HCT116 (cell line): ENCODE measurements around the gene C1R. TPM values are rescaled to one million over a fixed set of nuclear protein-coding genes. Genes with fewer than 3 reads are reported as not detected.

Source experiments
- ATAC-seq: fragments of 200-7000 bp; cut with Tn5 transposase; 2 replicates; pipeline ENCODE4 v1.9.1; 2020; ENCODE audit warnings: mild to moderate bottlenecking, moderate library complexity
- BruUV-seq: library from RNA; stranded (reverse); fragments of 400-500 nt; replicated peaks from 2 replicates; lab custom pipeline; 2021; lab: Mats Ljungman, UMichigan
- CTCF ChIA-PET: fragments of 300-600 bp; sonication (Branson Sonifier 250); formaldehyde crosslinking; loops from one replicate; lab custom pipeline; 2021; ENCODE audit warnings: antibody characterized with exemption; lab: Charles Lee
- POLR2A ChIA-PET: fragments of 300-600, 350-600 bp; sonication (Branson Sonifier 250); formaldehyde crosslinking; loops from one replicate; lab custom pipeline; 2021; ENCODE audit warnings: antibody characterized with exemption; lab: Charles Lee
- RAD21 ChIA-PET, 2 experiments: fragments of 300-600 bp; sonication (Branson Sonifier 250); formaldehyde crosslinking; loops; one replicate each; lab custom pipeline; 2023; ENCODE audit warnings: low total read pairs in 2 of 2; ENCODE audit not compliant: uncharacterized antibody in 2 of 2, unreplicated experiment in 2 of 2, low non-redundant PET in 1 of 2; lab: Charles Lee
- DNase-seq: peaks from one replicate; pipeline ENCODE4 v3.0.0-alpha.2; 2010; ENCODE audit warnings: low read depth, low spot score
- H2AFZ ChIP-seq: fragments of 200-600 bp; shearing (Covaris generic), sonication (generic); 2 replicates; pipeline ENCODE4 v1.6.1; 2017; ENCODE audit warnings: low read depth, mixed run types, mixed read lengths, antibody characterized with exemption, low read length; ENCODE audit not compliant: poor library complexity, severe bottlenecking
- H3K27ac ChIP-seq: 2 replicates; pipeline ENCODE4 v1.5.1; 2012; ENCODE audit warnings: low read depth, low read length
- H3K27me3 ChIP-seq: fragments of 200-600 bp; sonication (generic); 2 replicates; pipeline ENCODE4 v1.6.1; 2016; ENCODE audit warnings: mixed run types, low read length, mixed read lengths; ENCODE audit not compliant: insufficient read depth
- H3K36me3 ChIP-seq, 2 experiments: fragments of 200-500 bp in 1 of 2; fragments of 200-600 bp in 1 of 2; sonication (Bioruptor generic) in 1 of 2; sonication (generic) in 1 of 2; 2 replicates each; pipeline versions ENCODE4 v1.5.1 to v1.6.1; 2014 to 2016; ENCODE audit warnings: low read length in 2 of 2, inconsistent platforms in 1 of 2, mixed read lengths in 1 of 2, mixed run types in 1 of 2; ENCODE audit not compliant: insufficient read depth in 2 of 2, control insufficient read depth in 1 of 2
- H3K4me1 ChIP-seq, 2 experiments: fragments of 200-600 bp in 1 of 2; sonication (generic) in 1 of 2; 2 replicates each; pipeline versions ENCODE4 v1.5.1 to v1.6.1; 2012 to 2017; ENCODE audit warnings: low read length in 2 of 2, inconsistent platforms in 1 of 2, mild to moderate bottlenecking in 1 of 2, mixed read lengths in 1 of 2, mixed run types in 1 of 2, moderate library complexity in 1 of 2; ENCODE audit not compliant: insufficient read depth in 2 of 2, control insufficient read depth in 1 of 2
- H3K4me2 ChIP-seq: fragments of 200-600 bp; sonication (generic); 2 replicates; pipeline ENCODE4 v1.6.1; 2017; ENCODE audit warnings: mixed run types, low read length, mixed read lengths
- H3K4me3 ChIP-seq, 2 experiments: fragments of 200-600 bp in 1 of 2; sonication (generic) in 1 of 2; replicated peaks in 1 of 2; 2 replicates each; pipeline ENCODE4 v1.5.1; 2011 to 2016; ENCODE audit warnings: low read length in 2 of 2, control low read depth in 1 of 2, low read depth in 1 of 2, mild to moderate bottlenecking in 1 of 2, mixed read lengths in 1 of 2, mixed run types in 1 of 2
- H3K79me2 ChIP-seq: fragments of 200-600 bp; sonication (generic); 2 replicates; pipeline ENCODE4 v1.6.1; 2017; ENCODE audit warnings: mild to moderate bottlenecking, mixed run types, low read length, moderate library complexity, mixed read lengths; ENCODE audit not compliant: insufficient read depth
- H3K9ac ChIP-seq: fragments of 200-600 bp; sonication (generic); 2 replicates; pipeline ENCODE4 v1.6.1; 2016; ENCODE audit warnings: low read length, mixed read lengths
- H3K9me2 ChIP-seq: fragments of 200-600 bp; sonication (generic), shearing (Covaris generic); 2 replicates; pipeline ENCODE4 v1.6.1; 2017; ENCODE audit warnings: mixed run types, mild to moderate bottlenecking, moderate library complexity; ENCODE audit not compliant: insufficient read depth
- H3K9me3 ChIP-seq, 2 experiments: fragments of 200-500 bp in 1 of 2; fragments of 200-600 bp in 1 of 2; sonication (Bioruptor generic) in 1 of 2; sonication (generic) in 1 of 2; 2 replicates each; pipeline ENCODE4 v1.6.1; 2014 to 2017; ENCODE audit warnings: low read length in 2 of 2, mixed read lengths in 2 of 2, inconsistent platforms in 1 of 2, low read depth in 1 of 2, mild to moderate bottlenecking in 1 of 2, mixed run types in 1 of 2, moderate library complexity in 1 of 2; ENCODE audit not compliant: control insufficient read depth in 1 of 2, insufficient read depth in 1 of 2
- H4K20me1 ChIP-seq: fragments of 200-600 bp; sonication (generic), shearing (Covaris generic); 2 replicates; pipeline ENCODE4 v1.6.1; 2017; ENCODE audit warnings: mixed run types, mild to moderate bottlenecking, moderate library complexity; ENCODE audit not compliant: insufficient read depth
- CBX3 ChIP-seq: IDR thresholded peaks from 2 replicates; pipeline ENCODE4 v1.6.1; 2012; ENCODE audit warnings: low read depth
- CEBPB ChIP-seq: IDR thresholded peaks from 2 replicates; pipeline ENCODE4 v1.6.1; 2012; ENCODE audit warnings: low read depth
- EGR1 ChIP-seq: IDR thresholded peaks from 2 replicates; pipeline ENCODE4 v1.6.1; 2012; ENCODE audit warnings: low read depth
- EZH2phosphoT487 ChIP-seq: fragments of 200-600 bp; IDR thresholded peaks from 2 replicates; pipeline ENCODE4 v1.6.1; 2018; ENCODE audit warnings: antibody characterized with exemption, borderline replicate concordance
- FOSL1 ChIP-seq: IDR thresholded peaks from 2 replicates; pipeline ENCODE4 v1.6.1; 2012; ENCODE audit warnings: low read depth
- POLR2A ChIP-seq: IDR thresholded peaks from 2 replicates; pipeline ENCODE4 v1.7.0; 2011; ENCODE audit warnings: borderline replicate concordance; ENCODE audit not compliant: insufficient read depth, insufficient read length; ENCODE audit errors: extremely low read depth
- POLR2AphosphoS5 ChIP-seq: IDR thresholded peaks from 2 replicates; pipeline ENCODE4 v1.6.1; 2011; ENCODE audit warnings: mild to moderate bottlenecking, low read depth, low read length, moderate library complexity
- RAD21 ChIP-seq: IDR thresholded peaks from 2 replicates; pipeline ENCODE4 v1.6.1; 2012; ENCODE audit warnings: low read depth, mild to moderate bottlenecking
- SIN3A ChIP-seq: IDR thresholded peaks from 2 replicates; pipeline ENCODE4 v1.6.1; 2012; ENCODE audit warnings: low read depth
- SP1 ChIP-seq: IDR thresholded peaks from 2 replicates; pipeline ENCODE4 v1.6.1; 2012; ENCODE audit warnings: low read depth
- SRF ChIP-seq: IDR thresholded peaks from 2 replicates; pipeline ENCODE4 v1.6.1; 2012; ENCODE audit warnings: low read depth
- TCF7L2 ChIP-seq: IDR thresholded peaks from 2 replicates; pipeline ENCODE4 v1.7.0; 2011; ENCODE audit warnings: borderline replicate concordance, inconsistent platforms; ENCODE audit not compliant: insufficient read depth, insufficient read length; ENCODE audit errors: extremely low read depth
- YY1 ChIP-seq: IDR thresholded peaks from 2 replicates; pipeline ENCODE4 v1.6.1; 2011; ENCODE audit warnings: low read length, low read depth, moderate library complexity, mild to moderate bottlenecking; ENCODE audit not compliant: insufficient replicate concordance; ENCODE audit errors: extremely low read depth
- ZNF274 ChIP-seq: fragments of 200-500 bp; sonication (Bioruptor generic); IDR thresholded peaks from 2 replicates; pipeline ENCODE4 v1.6.1; 2014; ENCODE audit warnings: mild to moderate bottlenecking, low read depth, low read length, inconsistent platforms
- intact Hi-C: fragments of 100-400 bp; cut with micrococcal nuclease; formaldehyde crosslinking; loops from 2 replicates; pipeline ENCODE4 v1.10.0; 2022
- total RNA-seq: library from RNA; stranded (reverse); gene quantifications from one replicate; pipeline ENCODE4 v1.2.1, GENCODE V29; 2021; ENCODE audit not compliant: unreplicated experiment
- TF ChIP-seq, protein P1 (sequence below): IDR thresholded peaks from 2 replicates; pipeline ENCODE4 v1.6.1; 2012; ENCODE audit warnings: low read depth
- TF ChIP-seq, protein P2 (sequence below): IDR thresholded peaks from 2 replicates; pipeline ENCODE4 v1.6.1; 2012
- TF ChIP-seq, protein P3 (sequence below): IDR thresholded peaks from 2 replicates; pipeline ENCODE4 v1.6.1; 2012
- TF ChIP-seq, protein P4 (sequence below): IDR thresholded peaks from 2 replicates; pipeline ENCODE4 v1.6.1; 2011; ENCODE audit warnings: mild to moderate bottlenecking, low read length, moderate library complexity; ENCODE audit not compliant: insufficient replicate concordance; ENCODE audit errors: extremely low read depth

The C1R gene
- total RNA-seq, 1 experiment from 2014 or later: 4.3 TPM

DNA sequence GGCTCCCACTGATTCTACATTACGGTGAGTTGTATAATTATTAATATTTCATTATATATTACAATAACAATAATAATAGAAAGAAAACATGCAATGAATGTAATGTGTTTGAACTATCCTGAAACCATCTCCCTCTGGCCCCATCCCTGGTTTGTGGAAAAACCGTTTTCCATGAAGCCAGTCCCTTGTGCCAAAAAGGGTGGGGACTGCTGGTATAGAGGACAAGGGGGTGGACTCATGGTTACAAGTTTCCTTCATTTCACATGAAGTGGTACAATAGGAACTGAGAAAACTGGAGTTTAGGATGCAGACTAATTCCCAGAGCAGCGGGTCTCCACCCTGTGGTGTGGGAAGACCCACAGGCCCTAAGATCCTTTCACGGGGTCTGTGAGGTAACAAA, 19.8 kb upstream of the C1R start (continued):
- no peak for TF ChIP-seq FOSL1
- TF ChIP-seq POLR2A: no peak
- TF ChIP-seq, protein P1, sequence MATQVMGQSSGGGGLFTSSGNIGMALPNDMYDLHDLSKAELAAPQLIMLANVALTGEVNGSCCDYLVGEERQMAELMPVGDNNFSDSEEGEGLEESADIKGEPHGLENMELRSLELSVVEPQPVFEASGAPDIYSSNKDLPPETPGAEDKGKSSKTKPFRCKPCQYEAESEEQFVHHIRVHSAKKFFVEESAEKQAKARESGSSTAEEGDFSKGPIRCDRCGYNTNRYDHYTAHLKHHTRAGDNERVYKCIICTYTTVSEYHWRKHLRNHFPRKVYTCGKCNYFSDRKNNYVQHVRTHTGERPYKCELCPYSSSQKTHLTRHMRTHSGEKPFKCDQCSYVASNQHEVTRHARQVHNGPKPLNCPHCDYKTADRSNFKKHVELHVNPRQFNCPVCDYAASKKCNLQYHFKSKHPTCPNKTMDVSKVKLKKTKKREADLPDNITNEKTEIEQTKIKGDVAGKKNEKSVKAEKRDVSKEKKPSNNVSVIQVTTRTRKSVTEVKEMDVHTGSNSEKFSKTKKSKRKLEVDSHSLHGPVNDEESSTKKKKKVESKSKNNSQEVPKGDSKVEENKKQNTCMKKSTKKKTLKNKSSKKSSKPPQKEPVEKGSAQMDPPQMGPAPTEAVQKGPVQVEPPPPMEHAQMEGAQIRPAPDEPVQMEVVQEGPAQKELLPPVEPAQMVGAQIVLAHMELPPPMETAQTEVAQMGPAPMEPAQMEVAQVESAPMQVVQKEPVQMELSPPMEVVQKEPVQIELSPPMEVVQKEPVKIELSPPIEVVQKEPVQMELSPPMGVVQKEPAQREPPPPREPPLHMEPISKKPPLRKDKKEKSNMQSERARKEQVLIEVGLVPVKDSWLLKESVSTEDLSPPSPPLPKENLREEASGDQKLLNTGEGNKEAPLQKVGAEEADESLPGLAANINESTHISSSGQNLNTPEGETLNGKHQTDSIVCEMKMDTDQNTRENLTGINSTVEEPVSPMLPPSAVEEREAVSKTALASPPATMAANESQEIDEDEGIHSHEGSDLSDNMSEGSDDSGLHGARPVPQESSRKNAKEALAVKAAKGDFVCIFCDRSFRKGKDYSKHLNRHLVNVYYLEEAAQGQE: no peak
- TF ChIP-seq POLR2AphosphoS5: no peak
- no peak for TF ChIP-seq CEBPB
- TF ChIP-seq CBX3: no peak
- no peak for TF ChIP-seq EGR1
- TF ChIP-seq, protein P2, sequence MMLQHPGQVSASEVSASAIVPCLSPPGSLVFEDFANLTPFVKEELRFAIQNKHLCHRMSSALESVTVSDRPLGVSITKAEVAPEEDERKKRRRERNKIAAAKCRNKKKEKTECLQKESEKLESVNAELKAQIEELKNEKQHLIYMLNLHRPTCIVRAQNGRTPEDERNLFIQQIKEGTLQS: no peak

DNA sequence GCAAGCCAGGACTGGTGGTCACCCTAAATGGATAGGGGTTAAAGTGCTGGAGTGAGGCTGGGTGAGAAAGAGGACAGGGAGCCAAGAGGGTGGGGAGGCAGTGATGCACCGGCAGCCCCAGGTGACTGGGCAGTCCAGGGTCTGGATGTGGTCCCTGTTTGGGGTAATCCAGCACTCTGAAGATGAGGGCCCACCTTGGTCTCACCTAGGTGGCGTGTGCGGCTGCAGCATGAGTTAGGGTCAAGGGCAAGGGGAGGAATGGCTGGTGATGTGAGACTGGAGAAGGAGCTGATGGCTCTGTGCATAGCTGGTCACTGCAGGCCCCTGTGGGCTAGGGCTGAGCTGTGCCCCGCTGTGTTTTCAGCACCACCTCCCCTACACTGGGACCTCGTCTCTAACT, 18.4 kb upstream of the C1R start:
- Histone ChIP-seq H3K4me1 (peaks cover 4 to 16% of the 10 kb centered on the region in 2 experiments; a peak in 3 of 4 replicates), H3K79me2 (peaks cover 25% of the 10 kb centered on the region), H3K4me2 (no peak overlapping the region), H3K36me3 (peaks cover 3 to 4% of the 10 kb centered on the region in 2 experiments; a peak in 1 of 4 replicates), H3K27me3 (no peaks in the 10 kb centered on the region), H4K20me1 (no peaks in the 10 kb centered on the region), H3K9ac (no peak overlapping the region), H3K9me2 (no peaks in the 10 kb centered on the region), H3K4me3 (no peak overlapping the region), H3K27ac (no peak overlapping the region), H2AFZ (no peak overlapping the region), H3K9me3 (peaks cover 7 to 11% of the 10 kb centered on the region in 2 experiments; a peak in 1 of 4 replicates)
- ATAC-seq: no peak
- ChIA-PET POLR2A (interaction anchor here (3.6 kb wide), 1 partner anchor 166 kb away, joined by 29 read pairs; the partner anchor contains the start of genes C12orf57 and RNU7-1), RAD21 (no interaction called here), CTCF (interaction anchor here (1.3 to 4.2 kb wide), 4 partner anchors 165 to 241 kb away, joined by 3 to 34 read pairs (median 8); partner anchors contain the start of genes C12orf57 and RNU7-1)
- intact Hi-C loops: no loop called here
- no TSS peak for BruUV-seq
- no peak for DNase-seq
- no peak for TF ChIP-seq RAD21
- no peak for TF ChIP-seq EGR1
- no peak for TF ChIP-seq TCF7L2
- TF ChIP-seq ZNF274: no peak
- no peak for TF ChIP-seq SP1
- TF ChIP-seq, protein P2: no peak
- TF ChIP-seq, protein P3, sequence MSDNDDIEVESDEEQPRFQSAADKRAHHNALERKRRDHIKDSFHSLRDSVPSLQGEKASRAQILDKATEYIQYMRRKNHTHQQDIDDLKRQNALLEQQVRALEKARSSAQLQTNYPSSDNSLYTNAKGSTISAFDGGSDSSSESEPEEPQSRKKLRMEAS: no peak
- TF ChIP-seq SRF: no peak
- TF ChIP-seq, protein P4, sequence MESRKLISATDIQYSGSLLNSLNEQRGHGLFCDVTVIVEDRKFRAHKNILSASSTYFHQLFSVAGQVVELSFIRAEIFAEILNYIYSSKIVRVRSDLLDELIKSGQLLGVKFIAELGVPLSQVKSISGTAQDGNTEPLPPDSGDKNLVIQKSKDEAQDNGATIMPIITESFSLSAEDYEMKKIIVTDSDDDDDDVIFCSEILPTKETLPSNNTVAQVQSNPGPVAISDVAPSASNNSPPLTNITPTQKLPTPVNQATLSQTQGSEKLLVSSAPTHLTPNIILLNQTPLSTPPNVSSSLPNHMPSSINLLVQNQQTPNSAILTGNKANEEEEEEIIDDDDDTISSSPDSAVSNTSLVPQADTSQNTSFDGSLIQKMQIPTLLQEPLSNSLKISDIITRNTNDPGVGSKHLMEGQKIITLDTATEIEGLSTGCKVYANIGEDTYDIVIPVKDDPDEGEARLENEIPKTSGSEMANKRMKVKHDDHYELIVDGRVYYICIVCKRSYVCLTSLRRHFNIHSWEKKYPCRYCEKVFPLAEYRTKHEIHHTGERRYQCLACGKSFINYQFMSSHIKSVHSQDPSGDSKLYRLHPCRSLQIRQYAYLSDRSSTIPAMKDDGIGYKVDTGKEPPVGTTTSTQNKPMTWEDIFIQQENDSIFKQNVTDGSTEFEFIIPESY: no peak
- TF ChIP-seq EZH2phosphoT487: no peak
- no peak for TF ChIP-seq POLR2AphosphoS5
- TF ChIP-seq FOSL1: no peak
- TF ChIP-seq YY1: no peak
- TF ChIP-seq CEBPB: no peak
- TF ChIP-seq SIN3A: no peak
